Measurements from ENCODE around the gene ANXA2R.

DNA sequence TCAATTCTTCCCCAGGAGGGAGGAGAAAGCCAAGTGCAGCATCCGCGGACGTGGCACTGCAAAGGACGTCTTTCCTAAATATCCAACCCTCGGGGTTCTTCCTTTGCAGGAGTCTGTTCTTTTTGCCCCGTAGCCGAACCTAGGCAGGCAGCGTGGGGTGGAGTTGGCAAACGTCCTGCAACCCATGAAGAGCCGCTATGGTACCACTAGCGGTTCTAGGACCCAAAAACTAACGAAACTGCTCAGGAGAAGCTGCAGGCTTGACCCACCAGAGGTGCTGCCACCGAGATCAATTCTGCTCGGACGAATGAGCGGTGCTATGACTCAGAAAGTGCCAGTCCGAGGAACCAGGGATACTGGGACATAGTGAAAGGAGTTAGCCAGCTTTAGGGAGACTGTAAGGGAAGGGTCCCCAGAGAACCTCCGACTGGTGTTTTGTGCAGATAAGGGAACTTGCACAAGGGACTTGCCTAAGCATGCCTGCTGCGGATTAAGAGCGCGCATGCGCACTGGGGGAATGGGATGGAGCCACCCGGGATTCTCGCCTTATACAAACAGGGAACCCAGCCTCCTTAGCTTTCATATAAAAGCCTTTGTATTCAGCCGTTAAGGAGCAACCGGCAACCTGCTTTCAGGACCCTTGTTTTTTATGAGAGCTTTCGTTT is 32.7 kb downstream of the ANXA2R start:
- no peak for TF ChIP-seq CTCF (conservative IDR thresholded peaks at IDR 0.05; ENCODE audit: low read depth, low read length)
- TF ChIP-seq RCOR1 (IDR thresholded peaks at IDR 0.05; ENCODE audit: insufficient replicate concordance, low read length), result no peak
